ENCODE data around the gene GORASP1.
A peak's percentile ranks its signal among the peaks of the same experiment; 100 is the strongest.

Gene GORASP1

DNA sequence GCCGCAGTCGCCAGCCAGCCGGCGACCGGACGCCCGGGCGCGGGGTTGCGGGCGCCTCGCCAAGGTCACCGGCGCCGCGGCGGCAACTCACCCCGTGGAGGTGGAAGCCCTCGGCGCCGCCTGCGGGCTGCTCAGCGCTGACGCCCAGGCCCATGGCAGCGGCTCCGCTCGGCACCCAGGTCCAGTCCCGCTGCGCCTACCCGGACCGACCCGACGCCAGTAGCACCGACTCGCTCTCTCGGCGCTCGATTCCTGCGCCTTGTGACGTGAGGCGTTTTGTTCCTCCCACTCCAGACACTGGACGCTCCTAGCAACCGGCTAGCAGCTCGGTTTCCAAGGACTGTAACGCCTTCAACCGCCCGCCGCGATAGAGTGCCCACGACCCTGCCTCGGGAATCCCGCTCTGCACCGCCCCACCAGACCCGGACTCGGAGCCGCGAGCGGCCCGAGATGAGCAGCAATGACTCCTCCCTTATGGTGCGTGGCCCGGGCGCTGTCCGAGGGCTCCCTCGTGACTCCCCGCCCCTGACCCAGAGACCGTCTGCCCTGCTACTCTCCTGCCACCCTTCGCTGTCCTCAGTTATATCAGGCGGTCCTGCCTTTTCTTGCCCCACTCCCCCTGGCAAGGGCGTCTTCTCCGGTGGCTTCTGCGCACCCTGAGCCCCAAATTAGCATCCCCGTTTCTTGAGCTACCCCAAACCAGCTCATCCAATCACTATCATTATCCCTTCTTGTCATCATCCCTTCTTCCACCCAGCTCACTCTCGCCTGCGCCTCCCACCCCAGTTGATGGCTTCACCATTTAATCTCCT, at the start of gene GORASP1, which contains the start of gene TTC21A:
GORASP1 (minus strand) TSS at position 240 of the 812 bp plus-strand sequence; CDS start at position 154, 86 bp downstream.
TTC21A (plus strand) TSS at position 293 of the 812 bp plus-strand sequence; CDS start at position 451, 158 bp downstream.
- DNase-seq: peak; percentile 91

DNA sequence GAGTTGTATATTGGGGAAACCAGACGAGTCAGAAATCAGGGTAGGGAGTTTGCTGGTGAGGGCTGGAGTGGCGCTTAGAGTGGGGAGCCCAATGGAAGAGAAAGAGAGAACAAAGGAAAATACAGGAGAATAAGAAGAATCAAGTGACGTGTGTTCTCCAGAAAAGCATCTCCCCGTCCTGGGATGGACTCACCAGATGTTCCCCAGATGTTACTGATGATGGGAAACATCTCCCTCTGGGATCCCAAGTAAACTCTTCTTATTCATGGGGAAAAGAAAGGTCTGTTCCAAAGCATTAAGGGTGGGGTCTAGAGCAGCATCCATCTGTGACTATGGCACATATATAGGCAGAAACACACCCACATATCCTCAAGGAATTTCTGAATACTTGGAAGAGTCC, 49.0 kb upstream of the GORASP1 start:
- no peak for DNase-seq

DNA sequence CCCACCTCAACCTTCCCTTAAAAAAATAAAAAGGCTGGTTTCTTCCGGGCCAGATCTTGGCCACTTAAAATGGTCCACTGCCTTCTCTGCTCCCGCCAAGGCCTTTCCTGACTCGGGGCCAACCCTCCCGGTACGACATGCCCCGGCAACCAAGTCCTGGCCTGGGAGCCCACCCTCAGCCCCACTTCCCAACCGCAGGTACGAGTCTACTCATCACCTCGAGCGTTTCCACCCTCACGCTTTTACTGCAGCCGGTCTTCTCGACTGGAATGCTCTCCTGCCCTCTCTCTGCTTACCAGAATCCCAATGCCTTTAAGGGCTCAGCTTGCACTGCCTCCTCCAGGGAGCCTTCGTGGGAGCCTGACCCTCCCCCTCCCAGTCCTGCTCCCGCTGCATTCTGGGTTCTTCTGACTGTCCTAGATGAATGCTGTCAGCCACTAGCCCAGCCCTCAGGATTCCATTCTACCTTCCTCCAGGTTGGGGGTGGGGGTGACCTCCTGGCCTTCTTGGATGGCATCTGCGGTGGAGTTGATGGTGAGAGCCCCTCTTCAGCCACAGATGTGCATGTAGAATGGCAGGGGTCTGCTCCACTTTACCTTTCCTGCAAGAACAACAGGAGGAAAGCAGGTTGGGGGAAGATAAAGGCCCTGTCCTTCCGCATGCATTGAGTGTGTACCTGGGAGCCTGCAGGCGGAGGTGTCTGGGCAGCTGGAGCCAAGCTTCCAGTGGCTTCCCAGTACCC, 47.0 kb upstream of the GORASP1 start:
- no peak for DNase-seq

DNA sequence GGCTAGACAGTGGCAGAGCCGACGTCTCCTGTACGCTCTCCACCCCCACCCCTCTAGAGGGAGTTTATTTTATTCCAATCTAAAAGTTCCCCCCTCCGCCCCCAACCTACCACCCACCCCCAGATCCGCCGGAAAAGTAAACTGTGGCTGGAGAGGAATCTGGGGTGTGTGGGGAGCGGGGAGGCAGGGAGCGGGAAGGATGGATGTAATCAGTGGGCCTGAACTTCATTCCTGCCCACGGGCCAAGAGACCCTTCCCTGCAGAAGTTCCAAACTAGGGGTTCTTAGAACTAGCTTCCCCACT, 46.5 kb upstream of the GORASP1 start:
- no peak for DNase-seq

DNA sequence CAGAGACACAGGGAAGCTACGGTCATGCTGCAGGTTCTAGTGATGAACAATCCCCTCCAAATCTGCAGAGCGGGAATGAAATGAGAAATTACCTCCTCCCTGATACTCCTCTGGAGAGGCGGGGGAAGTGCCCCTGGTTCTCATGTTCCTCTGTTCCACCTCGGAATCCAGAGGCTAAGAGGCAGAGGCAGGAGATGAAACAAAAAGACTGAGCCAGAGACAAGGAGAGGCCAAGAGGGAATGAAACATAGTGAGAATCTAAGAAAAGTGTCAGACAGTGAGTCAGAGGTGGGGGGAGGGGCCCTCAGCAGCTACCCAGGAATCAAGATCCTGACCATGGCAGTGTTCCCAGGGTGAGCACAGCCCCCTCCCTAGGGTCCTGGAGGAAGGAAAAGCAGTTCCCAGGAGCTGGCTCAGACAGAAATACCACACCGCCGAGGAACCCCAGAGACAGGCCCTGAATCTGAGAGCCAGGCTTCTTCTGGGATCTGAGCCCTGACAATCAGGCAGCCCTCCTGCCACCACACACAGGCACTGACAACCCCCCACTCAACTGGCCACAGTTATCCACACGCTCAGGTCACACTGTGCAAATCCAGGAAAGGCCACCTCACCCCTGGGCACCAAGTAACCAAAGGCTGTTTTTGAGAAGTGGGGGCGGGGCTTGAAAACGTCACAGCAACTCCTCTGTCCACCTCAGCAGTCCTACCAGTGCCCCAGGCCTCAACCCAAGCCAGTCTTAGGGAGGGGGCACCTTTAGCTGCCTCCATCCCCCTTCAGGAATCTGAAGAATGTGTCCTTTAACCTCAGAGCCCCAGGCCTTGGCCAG, 43.6 kb upstream of the GORASP1 start:
- peak; percentile 87 for DNase-seq

DNA sequence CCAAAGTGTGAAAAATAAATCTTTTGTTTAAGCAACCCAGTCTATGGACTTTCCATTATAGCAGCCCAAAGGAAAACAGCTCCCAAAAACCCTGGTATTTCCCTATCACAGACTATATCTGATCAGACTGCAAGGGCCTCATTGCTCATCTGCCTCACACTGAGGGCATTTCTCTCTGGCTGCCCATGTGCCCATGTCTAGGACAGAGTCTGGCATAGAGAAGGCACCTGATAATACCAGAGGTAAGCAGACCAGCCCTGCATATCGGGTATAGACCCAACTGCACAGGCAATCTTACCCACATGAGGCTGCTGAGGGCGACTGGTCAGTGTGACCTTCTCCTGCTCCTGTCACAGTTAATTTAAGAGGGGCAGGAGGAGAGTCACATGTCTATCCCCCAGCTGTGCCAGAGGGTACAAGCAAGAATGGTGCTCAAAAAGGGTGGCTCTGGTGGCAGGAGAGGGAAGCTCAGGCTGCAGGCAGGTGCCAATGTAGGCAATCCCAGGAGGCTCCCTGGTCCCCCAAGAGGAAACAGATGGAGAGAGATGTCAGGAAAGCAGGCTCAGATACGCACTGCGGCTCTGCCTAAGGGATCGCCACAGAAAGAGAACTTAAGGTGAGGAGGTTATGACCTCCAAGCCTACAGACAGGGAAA, 42.8 kb upstream of the GORASP1 start:
- no peak for DNase-seq

DNA sequence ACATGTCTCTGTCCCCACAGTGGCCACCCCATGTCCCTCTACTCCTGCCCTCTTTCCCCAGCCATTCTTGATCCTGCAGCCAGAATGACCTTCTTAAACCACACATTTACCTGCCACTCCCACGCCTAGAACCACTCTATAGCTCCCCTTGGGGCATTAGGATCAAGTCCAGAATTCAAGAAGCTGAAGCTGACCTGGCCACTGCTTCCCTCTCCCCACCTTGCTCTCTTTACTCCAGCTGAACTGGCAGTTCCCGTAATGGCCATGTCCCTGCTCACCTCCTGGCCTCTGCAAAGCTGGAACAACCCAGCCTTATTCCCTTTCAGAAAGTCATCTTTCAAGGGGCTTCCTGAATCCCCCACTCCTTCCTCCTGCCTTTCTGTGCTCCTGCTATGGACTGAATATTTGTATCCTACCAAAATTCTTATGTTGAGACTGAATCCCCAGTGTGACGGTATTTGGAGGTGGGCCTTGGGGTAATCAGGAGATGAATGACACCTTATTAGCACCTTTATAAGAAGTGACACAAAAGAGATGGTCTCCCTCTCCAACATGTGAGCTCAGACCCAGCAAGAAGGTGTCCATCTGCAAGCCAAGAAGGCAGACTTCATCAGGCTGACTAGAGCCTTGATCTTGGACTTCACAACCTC, 42.2 kb upstream of the GORASP1 start:
- DNase-seq: no peak

DNA sequence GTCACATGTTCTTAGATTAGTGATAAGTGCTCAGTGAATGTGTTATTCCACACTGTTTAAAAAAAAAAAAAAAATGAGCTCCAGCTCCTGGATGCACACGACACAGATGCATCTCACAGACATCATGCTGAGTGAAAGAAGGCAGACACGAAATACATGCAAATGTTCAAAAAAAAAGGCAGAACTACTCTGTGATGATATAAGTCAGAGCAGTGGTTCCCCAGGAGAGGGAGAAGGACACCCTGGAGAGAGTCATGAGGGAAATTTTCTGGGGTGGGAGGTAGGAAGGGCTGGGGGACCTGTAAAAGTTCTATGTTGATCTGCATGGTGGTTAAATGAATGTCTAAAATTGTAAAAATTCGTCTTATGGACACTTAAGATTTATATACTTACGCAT, 41.6 kb upstream of the GORASP1 start:
- DNase-seq: no peak

DNA sequence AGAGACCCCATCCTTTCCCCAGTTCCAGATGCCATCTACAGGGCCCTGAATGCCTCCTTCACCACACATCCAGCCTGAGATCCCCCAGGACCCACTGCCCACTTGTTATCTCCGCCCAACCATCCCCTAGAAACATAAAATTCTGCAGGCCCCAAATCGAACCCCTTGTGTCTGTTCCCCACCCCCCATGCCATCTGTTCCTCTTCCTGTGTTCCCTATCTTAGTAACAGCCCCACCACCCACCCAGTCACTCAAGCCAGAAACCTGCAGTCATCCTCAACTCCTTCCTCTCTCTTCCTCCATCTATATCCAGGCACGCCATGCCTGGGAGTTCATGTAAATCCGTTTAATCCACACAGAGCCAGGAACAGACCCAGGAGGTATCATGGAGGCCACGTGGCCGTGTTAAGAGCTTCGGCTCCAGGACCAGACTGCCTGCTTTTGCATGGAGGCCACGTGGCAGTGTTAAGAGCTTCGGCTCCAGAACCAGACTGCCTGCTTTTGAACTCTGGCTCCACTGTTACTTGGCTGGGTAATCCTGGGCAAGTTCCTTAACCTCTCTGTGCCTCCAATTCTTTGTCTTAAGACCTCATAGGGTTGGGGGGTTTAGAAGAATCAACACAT, 41.1 kb upstream of the GORASP1 start:
- no peak for DNase-seq

DNA sequence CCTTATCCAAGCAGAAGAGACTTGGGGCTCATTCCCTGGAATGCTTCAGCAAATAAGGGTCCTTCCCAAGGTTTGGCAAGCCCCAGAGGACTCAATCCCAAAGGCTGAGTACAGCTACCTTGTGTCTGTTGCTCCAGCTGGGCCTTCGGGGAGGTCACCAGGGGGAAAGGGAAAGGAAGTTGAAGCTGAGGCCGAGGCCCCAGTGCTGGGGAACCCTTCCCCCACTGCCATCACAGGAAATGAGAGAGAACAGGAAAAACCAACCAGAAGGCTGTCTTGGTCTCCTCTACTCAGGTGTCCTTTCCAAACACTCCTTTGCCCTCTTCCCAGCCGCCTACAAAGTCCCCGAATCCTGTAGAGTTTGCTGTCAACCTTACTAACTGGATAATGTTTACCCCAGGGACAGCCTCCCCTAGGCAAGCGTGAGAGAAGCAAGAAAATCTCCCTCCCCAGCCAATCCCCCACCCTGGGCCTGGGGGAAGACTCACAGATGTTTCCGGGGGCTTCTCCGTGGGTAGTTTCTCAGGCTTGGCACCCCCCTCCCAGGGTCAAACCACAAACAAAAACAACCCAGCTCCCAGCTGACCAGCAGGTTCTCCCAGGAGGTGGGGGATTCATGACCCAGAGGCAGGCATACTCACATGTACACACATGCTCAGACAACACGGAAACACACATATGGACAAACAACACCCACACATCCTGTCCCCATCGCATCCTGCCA, 40.4 kb upstream of the GORASP1 start:
- no peak for DNase-seq

DNA sequence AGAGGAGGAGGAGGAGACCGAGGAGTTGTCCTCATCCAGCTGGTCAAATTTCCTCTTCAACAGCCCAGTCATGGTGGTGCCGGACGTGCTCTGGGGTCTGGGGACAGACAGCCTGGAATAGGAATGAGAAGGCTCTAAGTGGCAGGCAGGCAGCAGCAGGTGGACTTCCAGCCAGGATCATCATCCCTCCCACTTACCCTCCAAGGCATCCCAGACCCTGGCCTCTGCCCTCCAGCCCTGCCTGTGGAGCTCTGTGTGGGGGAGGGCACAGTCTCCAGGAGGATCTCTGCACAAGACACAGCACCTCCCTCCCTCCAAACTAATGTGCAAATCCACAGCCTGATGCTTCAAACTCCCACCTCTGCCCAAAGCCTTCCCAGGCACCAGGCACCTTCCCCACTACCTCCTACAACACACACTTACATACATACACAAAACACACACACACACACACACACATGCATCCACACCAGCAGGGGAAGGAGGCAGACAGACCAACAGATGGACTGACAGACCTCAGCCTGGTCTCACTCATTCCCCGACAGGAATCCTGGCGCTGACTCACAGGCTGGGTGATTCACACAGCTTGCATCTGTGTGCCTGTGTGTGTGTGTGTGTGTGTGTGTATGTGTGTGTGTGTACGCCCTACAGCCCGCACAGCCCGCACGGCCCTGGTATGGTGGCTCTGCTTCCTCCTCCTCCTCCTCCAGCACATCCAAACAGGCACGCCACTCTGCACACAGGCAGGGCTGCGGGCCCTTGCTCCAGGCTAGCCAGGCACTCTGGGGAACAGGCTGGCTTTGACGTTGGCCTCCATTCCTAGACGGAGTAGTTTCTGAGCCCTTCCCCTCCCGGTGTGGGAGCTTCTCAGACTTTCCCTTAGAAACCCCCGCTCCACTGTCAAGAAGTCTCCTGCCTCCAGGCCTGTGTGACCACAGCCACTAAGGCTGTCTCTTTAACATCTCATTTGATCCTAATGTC, 39.5 kb upstream of the GORASP1 start:
- peak; percentile 85 for DNase-seq

DNA sequence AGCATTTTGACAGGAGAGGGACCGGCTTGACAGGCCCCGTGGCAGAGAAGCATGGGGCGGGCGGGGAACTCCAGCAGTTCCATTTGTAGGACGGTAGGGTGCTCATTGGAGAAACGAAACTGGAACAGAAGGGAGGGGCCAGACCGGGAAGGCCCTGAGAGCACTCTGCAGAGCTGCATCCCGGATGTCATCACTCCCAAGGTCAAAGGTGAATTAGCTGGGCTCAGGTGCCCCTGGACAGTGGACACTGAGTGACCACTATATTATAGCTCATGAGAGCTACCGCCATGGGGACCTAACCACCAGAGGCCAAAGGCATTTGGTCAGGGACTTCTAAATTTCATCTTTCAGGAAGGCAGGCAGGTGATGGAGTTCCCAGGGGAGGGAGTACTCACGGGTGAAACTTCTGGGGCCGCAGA, 38.7 kb upstream of the GORASP1 start:
- no peak for DNase-seq

DNA sequence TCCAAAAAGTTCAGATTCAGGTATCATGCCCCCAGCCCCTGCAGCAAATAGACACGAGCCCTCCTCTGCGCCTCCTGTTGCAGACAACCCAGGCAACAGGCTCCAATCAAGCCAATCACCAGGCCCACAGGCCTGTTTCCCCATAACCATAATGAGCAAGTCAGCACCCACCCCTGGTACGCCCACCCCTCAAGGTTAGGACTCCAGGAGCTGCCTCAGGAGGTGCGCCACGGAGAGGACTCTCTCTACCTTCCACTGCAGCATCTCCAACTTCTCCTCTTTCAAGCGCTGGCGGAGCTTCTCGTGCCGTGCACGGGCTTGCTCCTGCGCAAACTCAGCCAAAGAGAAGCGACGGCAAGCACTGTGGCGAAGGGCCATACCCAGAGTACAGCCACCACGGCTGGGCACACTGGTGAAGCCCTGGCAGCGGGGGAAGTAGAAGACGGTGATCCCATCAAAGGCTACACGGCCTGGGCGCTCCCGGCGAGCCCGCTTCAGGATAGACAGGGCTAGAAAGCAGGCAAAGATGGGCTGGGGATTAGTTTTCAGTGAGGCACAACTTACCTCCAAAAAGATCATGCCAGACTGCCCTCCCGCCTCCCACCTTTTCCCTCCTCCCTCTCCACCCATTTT, 37.4 kb upstream of the GORASP1 start:
- no peak for DNase-seq

DNA sequence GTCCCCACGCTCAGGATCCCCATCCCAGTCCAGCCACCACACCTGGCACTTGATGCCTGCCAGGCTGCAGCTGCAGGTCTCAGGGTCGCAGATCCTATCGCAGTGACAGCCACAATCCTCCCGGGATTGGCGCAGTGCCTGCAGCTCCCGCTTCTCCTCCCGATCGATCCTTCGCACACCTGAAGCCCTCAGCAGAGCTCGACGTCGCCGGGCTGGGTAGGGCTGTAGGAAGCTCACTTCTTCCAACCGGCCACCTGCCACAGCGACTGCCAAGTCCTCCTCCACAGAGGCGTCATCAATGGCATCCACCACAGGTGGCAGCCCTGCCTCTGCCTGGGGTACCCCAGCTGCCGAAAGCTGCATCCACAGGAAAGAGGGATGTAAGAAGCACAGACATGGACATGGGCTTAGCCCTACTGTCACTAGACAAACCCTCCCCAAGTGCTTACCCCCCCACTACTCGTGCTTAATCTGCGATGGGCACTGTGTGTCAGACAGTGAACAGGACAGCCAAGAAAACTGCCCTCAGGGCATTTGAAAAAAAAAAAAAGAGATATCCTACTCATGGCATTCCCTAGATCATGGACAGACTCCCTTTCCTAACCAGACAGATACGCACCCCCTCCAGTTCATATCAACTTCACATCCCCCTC, 36.8 kb upstream of the GORASP1 start:
- no peak for DNase-seq

DNA sequence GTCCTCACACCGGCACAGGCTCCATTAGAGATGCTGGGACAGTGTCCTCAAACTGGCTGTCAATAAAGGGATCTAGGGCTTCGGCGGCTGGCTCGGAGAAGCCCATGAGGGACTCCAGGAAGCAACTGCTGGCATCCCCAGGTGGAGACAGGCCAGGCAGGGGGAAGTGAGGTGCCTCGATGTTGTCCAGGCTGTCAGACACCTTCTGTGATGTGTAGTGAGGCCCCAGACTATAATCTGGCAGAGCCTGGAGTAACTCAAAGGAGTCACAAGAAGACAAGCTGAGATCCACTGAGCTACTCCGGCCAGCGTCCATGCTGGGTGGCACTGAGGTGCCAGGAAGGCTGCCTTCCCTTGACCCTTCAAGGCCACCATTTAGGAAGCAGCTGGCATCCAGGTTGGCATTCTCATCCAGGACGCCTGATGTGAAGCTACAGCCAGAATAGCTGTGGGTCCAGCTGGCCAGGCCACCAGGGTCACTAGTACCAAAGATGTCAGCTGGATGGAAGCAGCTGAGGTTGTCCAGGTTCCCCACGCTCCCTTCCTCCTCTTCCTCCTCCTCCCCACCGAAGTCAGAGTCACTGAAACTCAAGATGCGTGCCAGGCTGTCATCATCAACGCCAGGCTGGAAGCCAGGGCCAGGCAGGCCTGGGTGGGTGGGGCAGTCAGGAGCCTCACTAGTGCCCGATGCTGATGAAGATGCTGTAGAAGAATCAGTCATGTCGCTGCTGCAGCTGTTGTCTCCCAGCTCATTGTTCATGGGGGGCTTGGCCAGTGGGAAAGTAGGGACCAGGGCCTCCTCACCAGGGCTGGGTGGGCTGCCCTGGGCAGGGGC, 35.8 kb upstream of the GORASP1 start:
- no peak for DNase-seq

DNA sequence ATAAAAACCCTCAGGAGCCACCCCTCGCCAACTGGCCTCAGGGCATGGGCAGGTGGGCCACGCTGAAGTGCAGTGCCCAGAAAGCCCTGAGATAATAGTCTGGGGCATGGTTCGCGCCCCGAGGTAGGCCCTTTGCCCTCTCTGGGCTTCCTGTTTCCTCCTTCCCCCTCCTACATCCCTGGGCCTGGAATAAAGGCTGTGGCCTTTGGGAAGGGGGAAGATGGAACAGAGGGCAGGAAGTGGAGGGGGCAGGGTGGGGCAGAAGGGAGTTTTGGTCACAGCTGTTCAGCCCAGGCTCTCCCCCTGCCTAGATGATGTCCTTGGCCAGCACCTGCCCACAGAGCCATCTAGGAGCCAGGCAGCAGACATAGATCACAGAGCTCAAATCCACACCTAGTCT, 34.6 kb upstream of the GORASP1 start:
- no peak for DNase-seq

DNA sequence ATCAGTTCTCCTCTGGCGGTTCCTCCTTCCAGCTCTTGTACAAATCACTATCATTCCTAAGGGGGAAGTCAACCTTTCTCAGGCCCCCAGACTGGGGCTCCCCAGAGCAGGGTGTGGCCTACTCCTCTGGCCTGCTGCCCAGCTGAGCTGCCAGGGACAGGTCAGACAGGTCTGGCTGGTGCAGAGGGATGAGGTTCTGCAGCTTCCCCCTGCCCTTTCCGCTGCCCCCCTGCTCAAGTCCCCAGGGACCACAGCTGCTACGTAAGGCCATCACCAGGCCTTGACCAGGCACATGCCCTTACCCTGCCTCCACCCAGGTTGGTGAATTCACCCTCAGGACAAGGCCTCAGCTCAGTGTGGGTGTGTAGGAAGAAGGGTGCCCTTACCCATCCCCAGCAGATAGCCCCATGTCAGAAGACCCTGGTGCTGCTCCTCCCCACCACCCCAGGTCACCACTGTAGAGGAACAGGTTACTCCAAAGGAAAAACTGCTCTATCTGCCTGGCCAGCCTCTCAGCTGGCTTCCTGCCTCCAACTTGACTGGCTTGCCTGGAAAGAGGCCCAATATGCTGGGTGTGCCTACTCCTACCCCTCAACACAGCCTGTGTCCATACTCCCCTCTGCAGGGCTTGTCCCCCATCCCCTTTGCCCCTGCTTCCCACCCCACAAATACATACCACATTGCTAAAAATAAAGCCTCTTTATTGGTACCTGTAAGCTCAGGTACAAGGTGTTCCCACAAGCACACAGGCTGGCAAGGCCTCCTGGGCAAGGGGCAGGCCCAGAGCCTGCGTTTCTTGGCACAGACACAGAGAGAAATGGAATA, 34.0 kb upstream of the GORASP1 start:
- no peak for DNase-seq
